Esophagus muscularis mucosa (tissue), 4 donors: Measurements from ENCODE around the gene SELL. TPM values are rescaled to one million over a fixed set of nuclear protein-coding genes. Genes with fewer than 3 reads are reported as not detected.

Source experiments
- DNase-seq: peaks from one replicate; pipeline ENCODE4 v3.0.0-alpha.2; 2017; ENCODE audit errors: extremely low spot score
- H3K27ac ChIP-seq, 4 donors: fragments of 200-600 bp; sonication (generic); replicated peaks in 1 of 4; 1 replicate in 3 of 4; 2 replicates in 1 of 4; pipeline ENCODE4 v1.5.1; 2016 to 2019; ENCODE audit warnings: mild to moderate bottlenecking in 1 of 4
- H3K27me3 ChIP-seq, 4 donors: fragments of 200-600 bp; sonication (generic); one replicate each; pipeline versions ENCODE4 v1.5.1 to v1.6.0; 2016 to 2019
- H3K36me3 ChIP-seq, 4 donors: fragments of 200-600 bp; sonication (generic); one replicate each; pipeline ENCODE4 v1.5.1; 2016 to 2019
- H3K4me1 ChIP-seq, 4 donors: fragments of 200-600 bp; sonication (generic); one replicate each; pipeline ENCODE4 v1.5.1; 2016 to 2019
- H3K4me3 ChIP-seq, 4 donors: fragments of 200-600 bp; sonication (generic); 1 replicate in 2 of 4; 2 replicates in 2 of 4; pipeline ENCODE4 v1.5.1; 2016 to 2019; ENCODE audit warnings: mild to moderate bottlenecking in 4 of 4, moderate library complexity in 1 of 4
- H3K9me3 ChIP-seq, 4 donors: fragments of 200-600 bp; sonication (generic); 1 replicate in 3 of 4; 2 replicates in 1 of 4; pipeline ENCODE4 v1.5.1; 2016 to 2019
- EP300 ChIP-seq: sonication (generic); formaldehyde crosslinking; IDR thresholded peaks from one replicate; pipeline ENCODE4 v1.6.1; 2017; ENCODE audit warnings: antibody characterized with exemption
- POLR2A ChIP-seq: fragments of 450-650 bp; IDR thresholded peaks from one replicate; pipeline ENCODE4 v1.6.1; 2017; ENCODE audit warnings: antibody characterized with exemption, moderate library complexity, mild to moderate bottlenecking, low read depth
- POLR2AphosphoS5 ChIP-seq, 2 donors: sonication (generic); formaldehyde crosslinking; IDR thresholded peaks; one replicate each; pipeline ENCODE4 v1.6.1; 2017; ENCODE audit warnings: antibody characterized with exemption in 2 of 2
- WGBS: methylation state at CpG from one replicate; pipeline ENCODE4 v1.1.5; 2018; 5-methylcytosine and 5-hydroxymethylcytosine counted together
- intact Hi-C: fragments of 100-400 bp; cut with DNase I; formaldehyde crosslinking; loops from one replicate; pipeline ENCODE4 v1.15.1; 2023
- total RNA-seq, 4 donors: library from RNA; depleted of rRNA; stranded (reverse); fragments of >200 nt; gene quantifications; one replicate each; pipeline versions ENCODE4 v1.1.0 to v1.2.1, GENCODE V29; 2016
- TF ChIP-seq, protein P1 (sequence below), 3 experiments: fragments of 200-600 bp in 2 of 3; fragments of 450-650 bp in 1 of 3; sonication (generic) in 2 of 3; IDR thresholded peaks; one replicate each; pipeline ENCODE4 v1.5.1; 2017 to 2019; ENCODE audit warnings: antibody characterized with exemption in 3 of 3, mild to moderate bottlenecking in 2 of 3, moderate library complexity in 1 of 3

SELL gene
- total RNA-seq, 4 donors from 2014 or later, result 0.42 to 11.9 (median 0.86) TPM

DNA sequence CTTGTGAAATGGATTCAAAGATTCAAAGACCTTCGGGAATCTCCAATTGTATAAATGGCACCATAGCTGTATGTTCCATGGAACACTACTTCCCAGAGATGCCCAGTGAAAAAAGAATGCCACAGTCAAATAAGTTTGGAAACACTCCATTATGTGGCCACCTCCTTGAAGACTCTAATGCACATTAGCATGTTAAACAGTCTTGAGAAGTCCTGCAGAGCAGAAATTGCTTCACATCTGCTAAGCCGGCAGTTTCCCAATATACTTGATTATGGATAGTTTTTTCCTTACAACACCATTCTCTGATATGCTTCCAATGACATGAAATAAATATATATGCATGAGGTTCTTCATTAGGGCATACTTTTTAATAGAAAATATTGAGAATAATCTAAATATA lies 35.1 kb upstream of the SELL start:
- H3K4me1 ChIP-seq, result no peaks in the 10 kb centered on the region
- H3K9me3 ChIP-seq, result no peaks in the 10 kb centered on the region
- peaks cover 0 to 8% (median 0%) of the 10 kb centered on the region in 4 donors for H3K27me3 ChIP-seq
- no peak for DNase-seq
- 88% methylated on average over 2 of the region's 2 CpGs for WGBS
- H3K36me3 ChIP-seq, result no peaks in the 10 kb centered on the region
- H3K4me3 ChIP-seq, result no peak overlapping the region
- TF ChIP-seq, protein P1, sequence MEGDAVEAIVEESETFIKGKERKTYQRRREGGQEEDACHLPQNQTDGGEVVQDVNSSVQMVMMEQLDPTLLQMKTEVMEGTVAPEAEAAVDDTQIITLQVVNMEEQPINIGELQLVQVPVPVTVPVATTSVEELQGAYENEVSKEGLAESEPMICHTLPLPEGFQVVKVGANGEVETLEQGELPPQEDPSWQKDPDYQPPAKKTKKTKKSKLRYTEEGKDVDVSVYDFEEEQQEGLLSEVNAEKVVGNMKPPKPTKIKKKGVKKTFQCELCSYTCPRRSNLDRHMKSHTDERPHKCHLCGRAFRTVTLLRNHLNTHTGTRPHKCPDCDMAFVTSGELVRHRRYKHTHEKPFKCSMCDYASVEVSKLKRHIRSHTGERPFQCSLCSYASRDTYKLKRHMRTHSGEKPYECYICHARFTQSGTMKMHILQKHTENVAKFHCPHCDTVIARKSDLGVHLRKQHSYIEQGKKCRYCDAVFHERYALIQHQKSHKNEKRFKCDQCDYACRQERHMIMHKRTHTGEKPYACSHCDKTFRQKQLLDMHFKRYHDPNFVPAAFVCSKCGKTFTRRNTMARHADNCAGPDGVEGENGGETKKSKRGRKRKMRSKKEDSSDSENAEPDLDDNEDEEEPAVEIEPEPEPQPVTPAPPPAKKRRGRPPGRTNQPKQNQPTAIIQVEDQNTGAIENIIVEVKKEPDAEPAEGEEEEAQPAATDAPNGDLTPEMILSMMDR (IDR thresholded peaks at IDR 0.05), result no peak
- TF ChIP-seq POLR2A, result no peak
- intact Hi-C loops, result no loop called here
- H3K27ac ChIP-seq, result no peak overlapping the region

GRCh38 chr1:169745015-169745861 lies 33.8 kb upstream of the SELL start:
- DNase-seq, result no peak
- H3K27ac ChIP-seq, result no peak overlapping the region
- intact Hi-C loops, result no loop called here
- no peaks in the 10 kb centered on the region for H3K4me1 ChIP-seq
- 58% methylated on average over 5 of the region's 5 CpGs for WGBS
- H3K36me3 ChIP-seq, result no peaks in the 10 kb centered on the region
- peaks cover 0 to 8% (median 0%) of the 10 kb centered on the region in 4 donors for H3K27me3 ChIP-seq
- no peak for TF ChIP-seq POLR2A
- no peak for TF ChIP-seq POLR2AphosphoS5 (IDR thresholded peaks at IDR 0.05)
- no peak for TF ChIP-seq EP300
- TF ChIP-seq, protein P1 (IDR thresholded peaks at IDR 0.05), result no peak
- H3K4me3 ChIP-seq, result no peak overlapping the region
- no peaks in the 10 kb centered on the region for H3K9me3 ChIP-seq

GRCh38 chr1:169741666-169742394 lies 30.4 kb upstream of the SELL start:
- H3K4me3 ChIP-seq, result no peak overlapping the region
- no peaks in the 10 kb centered on the region for H3K36me3 ChIP-seq
- no peak for DNase-seq
- WGBS, result 75% methylated on average over 6 of the region's 6 CpGs
- intact Hi-C loops, result no loop called here
- peaks cover 0 to 12% (median 0%) of the 10 kb centered on the region in 4 donors for H3K27me3 ChIP-seq
- no peaks in the 10 kb centered on the region for H3K9me3 ChIP-seq
- TF ChIP-seq, protein P1 (IDR thresholded peaks at IDR 0.05), result no peak
- TF ChIP-seq EP300 (no peak), POLR2A (no peak), POLR2AphosphoS5 (IDR thresholded peaks at IDR 0.05) (no peak)
- H3K4me1 ChIP-seq, result no peaks in the 10 kb centered on the region
- no peak overlapping the region for H3K27ac ChIP-seq

DNA sequence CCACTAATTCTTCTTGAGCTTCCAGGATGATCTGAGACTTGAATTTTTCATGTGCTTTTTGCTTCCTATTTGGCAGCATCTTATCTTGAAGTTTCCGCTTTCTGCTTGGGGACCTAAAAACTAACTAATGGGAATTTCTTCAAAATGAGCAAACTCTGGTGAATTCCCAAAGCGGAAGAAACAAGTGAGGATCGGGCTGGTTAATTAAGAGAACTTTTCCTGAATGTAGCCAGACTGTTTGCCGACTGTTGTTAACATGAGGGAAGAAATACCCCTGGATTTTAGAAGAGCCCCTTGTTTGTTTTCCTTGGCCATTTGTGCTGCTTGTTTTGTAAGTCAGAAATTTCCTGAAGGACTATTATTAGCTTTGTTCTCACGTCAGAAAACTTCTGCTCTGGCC lies 28.6 kb upstream of the SELL start:
- intact Hi-C loops, result no loop called here
- H3K4me3 ChIP-seq, result no peak overlapping the region
- TF ChIP-seq EP300 (no peak), POLR2A (no peak), POLR2AphosphoS5 (IDR thresholded peaks at IDR 0.05) (no peak)
- TF ChIP-seq, protein P1 (IDR thresholded peaks at IDR 0.05), result no peak
- no peaks in the 10 kb centered on the region for H3K4me1 ChIP-seq
- DNase-seq, result no peak
- WGBS, result 54% methylated on average over 5 of the region's 5 CpGs
- no peaks in the 10 kb centered on the region for H3K9me3 ChIP-seq
- no peak overlapping the region for H3K27ac ChIP-seq
- no peaks in the 10 kb centered on the region for H3K36me3 ChIP-seq
- peaks cover 0 to 12% (median 0%) of the 10 kb centered on the region in 4 donors for H3K27me3 ChIP-seq
